Measurements from ENCODE around the gene SCN4A.

DNA sequence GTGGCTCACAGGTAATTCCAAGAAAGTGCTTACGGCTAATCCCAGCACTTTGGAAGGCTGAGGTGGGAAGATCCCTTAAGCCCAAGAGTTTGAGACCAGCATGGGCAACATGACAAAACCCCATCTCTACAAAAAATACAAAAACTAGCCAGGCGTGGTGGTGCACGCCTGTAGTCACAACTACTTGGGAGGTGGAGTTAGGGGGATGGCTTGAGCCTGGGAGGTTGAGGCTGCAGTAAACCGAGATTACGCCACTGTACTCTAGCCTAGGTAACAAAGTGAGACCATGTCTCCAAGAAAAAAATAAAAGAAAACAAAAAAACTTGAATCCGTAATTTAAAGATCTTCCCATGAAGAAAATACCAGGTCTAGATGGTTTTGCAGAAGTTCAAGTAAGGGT is 42.7 kb upstream of the SCN4A start:
- TF ChIP-seq, protein P1, sequence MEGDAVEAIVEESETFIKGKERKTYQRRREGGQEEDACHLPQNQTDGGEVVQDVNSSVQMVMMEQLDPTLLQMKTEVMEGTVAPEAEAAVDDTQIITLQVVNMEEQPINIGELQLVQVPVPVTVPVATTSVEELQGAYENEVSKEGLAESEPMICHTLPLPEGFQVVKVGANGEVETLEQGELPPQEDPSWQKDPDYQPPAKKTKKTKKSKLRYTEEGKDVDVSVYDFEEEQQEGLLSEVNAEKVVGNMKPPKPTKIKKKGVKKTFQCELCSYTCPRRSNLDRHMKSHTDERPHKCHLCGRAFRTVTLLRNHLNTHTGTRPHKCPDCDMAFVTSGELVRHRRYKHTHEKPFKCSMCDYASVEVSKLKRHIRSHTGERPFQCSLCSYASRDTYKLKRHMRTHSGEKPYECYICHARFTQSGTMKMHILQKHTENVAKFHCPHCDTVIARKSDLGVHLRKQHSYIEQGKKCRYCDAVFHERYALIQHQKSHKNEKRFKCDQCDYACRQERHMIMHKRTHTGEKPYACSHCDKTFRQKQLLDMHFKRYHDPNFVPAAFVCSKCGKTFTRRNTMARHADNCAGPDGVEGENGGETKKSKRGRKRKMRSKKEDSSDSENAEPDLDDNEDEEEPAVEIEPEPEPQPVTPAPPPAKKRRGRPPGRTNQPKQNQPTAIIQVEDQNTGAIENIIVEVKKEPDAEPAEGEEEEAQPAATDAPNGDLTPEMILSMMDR (conservative IDR thresholded peaks at IDR 0.05; ENCODE audit: low read depth, low read length): no peak
- no peak for TF ChIP-seq EZH2 (IDR thresholded peaks at IDR 0.05; ENCODE audit: low read length, unreplicated experiment)

Measured in PC-3 (cell line).